Stimulated activated CD4-positive, alpha-beta T cell treated with anti-CD3 and anti-CD28 coated beads, Interleukin-12 subunit alpha, Interleukin-12 subunit beta, amount 100 ng/mL, for 48 hours (primary cell): ENCODE results near the gene OSBP.
"Not testable (repeated sequence)": the region's sequence is repeated elsewhere in the genome, so short reads cannot be mapped to it uniquely, and the experiment has no call there.

Source experiments
- DNase-seq, 3 donors: peaks; one replicate each; pipeline ENCODE4 v3.0.0-alpha.2; 2020; ENCODE audit warnings: low read depth in 2 of 3, low spot score in 1 of 3

The OSBP gene

DNA sequence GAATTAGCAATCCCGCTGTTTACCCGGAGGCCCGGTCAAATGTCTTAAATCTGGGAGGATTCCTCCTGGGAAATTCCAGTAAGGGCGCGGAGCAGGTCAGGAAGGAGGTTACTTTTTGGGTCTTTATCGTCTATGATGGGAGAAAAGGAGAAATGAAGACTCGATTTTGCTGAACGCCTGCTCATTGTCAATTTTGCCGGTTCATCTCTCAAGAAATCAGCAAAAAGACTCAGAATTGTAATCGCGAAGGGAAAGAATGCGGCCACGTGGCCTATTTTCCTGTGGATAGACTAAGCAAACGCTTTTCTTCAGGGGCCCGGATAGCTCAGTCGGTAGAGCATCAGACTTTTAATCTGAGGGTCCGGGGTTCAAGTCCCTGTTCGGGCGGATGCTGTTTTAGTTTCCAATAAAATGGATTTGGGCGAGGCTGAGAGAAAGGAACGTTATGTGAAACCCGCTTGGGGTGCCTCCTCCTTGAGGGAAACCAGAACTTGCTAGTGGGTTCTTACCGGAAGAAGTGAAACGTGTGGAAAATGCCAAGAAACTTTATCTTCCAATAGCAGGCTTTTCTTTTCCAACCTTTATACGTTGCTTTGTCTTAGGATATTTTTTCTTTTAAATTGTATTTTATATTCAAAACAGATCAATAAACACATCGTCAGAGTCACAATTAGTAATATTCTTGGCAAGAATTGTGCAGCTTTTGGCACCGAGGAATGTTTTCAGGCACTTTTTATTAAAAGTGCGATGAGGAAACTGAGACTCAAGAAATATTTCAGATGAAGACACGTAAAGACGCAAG lies 59.3 kb downstream of the OSBP start:
- DNase-seq, result peak; percentile 75 to 89 (median 81)

DNA sequence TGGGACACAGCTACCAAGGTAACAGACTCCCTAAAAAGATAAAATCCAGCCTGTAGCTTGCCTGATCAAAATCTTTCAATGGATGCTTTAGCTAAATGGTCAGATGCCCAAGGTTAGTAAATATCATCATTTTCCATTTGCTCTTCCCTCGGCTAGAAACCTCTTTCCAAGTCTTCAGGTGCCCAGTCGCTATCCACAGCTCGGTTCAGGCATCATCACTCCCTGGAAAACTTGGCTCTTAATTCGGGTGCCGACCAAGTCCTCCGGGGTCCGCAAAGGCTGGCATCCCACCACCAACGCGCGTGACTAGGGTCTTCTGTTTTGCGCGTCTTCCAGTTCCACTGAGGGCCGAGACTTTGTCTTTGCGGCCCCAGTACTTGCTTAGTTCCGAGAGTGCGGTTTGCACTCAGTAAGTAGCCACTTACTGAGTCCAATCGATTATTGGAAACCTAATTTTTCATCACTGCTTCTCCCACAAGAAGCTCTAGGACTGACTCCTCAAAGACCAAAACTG lies 59.9 kb downstream of the OSBP start:
- DNase-seq, result no peak

DNA sequence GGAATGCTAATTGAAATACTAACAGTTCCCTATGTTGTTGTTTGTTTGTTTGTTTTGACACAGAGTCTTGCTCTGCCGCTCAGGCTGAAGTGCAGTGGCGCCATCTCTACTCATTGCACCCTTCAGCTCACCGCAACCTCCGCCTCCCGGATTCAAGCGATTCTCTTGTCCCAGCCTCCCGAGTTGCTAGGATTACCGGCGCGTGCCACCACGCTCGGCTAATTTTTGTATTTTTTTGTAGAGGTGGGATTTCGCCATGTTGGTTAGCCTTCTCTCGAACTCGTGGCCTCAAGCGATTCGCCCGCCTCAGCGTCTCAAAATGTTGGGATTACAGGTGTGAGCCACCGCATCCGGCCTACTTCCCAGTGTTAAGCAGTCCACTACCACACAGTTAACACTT lies 62.3 kb downstream of the OSBP start:
- no peak for DNase-seq

DNA sequence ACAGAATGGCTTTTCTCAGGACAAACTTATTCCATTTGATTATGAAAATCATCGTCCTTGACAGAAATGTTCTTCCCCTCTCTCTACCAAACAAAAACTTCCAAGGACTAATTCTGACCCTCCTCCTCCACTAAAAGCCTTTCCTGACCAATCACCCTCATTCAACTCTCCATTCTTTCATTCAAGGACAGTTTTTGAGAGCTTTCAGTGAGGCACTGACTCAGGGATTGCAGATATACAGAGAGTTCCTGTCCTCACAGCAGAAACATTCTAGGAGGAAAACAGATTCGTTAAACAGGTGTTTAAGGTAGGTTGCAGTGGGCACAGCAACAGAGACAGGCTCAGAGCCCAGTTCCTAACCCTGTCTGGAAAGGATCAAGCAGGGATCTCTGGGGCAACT lies 62.7 kb downstream of the OSBP start:
- DNase-seq, result no peak

DNA sequence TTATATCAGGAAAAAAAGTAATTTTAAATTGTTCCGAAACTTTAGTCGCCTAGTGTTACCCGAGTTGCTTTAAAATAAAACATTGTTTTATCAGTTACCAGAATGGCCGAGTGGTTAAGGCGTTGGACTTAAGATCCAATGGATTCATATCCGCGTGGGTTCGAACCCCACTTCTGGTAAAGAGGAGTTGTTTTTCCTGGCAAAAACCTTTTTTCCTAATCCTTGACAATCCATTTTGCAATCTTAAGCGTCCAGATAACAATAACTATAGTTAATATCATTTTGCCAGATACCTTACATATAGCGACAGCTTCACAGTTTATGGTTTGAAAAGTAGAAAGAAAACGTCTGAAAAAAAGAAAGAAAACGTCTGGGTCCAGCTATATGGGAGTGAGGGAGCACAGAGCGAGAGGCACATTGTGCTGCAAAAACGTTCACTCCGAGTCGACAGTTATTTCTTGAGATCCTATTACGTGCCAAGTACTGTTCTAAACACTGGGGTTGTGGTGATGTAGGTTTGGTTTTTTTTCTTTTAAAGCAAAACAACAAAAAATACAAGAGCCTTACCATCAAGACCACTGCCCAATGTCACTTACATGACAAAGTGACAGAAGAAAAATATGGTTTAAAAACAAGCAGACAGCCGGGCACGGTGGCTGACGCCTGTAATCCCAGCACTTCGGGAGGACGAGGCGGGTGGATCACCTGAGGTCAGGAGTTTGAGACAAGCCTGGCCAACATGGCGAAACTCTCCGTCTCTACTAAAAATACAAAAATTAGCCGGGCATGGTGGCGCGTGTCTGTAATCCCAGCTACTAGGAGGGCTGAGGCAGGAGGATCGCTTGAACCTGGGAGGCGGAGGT lies 63.7 kb downstream of the OSBP start:
- peak in 1 of 3 donors; percentile 46 for DNase-seq

DNA sequence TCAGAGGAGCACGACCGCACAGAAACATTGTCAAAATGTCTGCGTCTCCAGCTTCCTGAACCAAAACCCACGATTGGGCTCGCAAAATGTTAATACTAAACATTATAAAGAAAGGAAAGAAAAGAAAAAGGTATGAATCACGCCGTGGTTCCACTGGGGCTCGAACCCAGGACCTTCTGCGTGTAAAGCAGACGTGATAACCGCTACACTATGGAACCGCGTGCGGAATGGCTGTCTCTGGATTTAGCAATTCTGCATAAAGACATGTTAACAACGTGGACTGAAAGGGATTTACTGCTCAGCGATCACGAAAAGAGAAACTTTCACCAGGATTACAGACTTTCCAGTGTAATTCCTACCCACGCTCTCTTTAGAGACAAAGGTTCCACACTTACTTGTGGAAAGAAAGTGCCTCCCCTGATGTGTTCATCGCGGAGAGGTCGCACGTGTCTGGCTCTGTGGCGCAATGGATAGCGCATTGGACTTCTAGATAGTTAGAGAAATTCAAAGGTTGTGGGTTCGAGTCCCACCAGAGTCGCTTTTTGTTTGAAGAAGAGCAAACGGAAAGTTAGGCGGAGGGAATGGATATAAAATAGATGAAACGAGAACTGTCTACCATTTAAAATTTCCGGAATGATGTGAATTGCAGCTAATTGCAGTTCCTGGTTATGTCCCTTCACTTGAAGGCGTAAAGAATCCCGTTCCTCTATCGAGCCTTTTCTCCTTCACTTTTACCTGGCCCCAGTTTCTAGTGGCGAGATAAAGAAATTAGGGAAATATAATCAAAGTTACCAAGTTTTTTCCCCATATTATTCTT lies 64.5 kb downstream of the OSBP start:
- peak; percentile 80 to 90 (median 81) for DNase-seq

DNA sequence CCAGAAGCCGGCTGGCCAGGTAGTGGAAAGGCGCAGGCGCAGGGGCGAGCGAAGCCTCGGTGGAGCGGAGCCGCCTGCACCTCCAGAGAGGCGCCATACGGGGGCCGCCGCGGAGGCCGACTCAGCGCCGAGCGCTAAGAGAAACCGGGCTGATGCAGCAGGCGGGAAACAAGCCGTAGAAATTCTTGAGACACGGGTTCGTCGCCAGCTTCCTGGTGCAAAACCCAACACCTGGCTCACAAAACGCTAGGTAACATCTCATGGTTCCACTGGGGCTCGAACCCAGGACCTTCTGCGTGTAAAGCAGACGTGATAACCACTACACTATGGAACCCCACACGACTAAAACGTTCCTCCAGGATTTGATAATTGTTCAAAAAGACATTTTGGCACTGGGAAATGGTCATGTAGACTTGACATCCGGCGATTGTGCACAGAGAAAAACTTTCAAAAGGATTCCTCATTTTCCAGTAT lies 65.2 kb downstream of the OSBP start:
- peak; percentile 86 to 95 (median 92) for DNase-seq

DNA sequence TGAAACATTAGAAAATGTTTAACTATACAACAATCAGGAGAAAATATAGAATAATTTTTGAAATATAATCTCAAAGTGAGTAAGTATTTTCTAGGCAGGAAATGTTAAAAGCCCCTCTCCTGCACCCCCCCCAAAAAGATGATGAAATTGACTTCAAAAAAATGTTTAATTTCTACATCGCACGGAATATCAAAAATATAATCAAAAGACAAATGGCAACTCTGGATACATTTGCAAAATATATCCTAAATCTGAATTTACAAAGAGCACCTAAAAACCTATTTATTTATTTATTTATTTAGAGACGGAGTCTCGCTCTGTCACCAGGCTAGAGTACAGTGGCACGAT lies 67.3 kb downstream of the OSBP start:
- no peak for DNase-seq

DNA sequence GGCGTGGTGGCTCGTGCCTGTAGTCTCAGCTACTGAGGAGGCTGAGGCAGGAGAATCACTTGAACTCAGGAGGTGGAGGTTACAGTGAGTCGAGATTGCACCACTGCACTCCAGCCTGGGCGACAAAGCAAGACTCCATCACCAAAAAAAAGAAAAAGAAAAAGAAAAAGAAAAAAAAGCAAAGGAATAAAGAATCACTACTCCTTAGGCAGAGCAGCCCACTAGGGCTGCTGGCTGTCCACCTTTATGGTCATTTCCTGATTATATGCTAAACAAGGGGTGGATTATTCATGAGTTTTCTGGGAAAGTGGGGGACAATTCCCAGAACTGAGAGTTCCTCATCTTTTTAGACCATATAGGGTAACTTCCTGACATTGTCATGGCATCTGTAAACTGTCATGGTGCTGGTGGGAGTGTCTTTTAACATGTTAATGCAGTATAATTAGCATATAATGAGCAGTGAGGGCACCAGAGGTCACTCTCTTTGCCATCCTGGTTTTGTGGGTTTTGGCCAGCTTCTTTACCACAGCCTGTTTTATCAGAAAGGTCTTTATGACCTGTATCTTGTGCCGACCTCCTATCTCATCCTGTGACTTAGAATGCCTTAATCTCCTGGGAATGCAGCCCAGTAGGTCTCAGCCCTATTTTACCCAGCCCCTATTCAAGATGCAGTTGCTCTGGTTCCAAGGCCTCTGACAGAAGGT lies 67.8 kb downstream of the OSBP start:
- not testable (repeated sequence) for DNase-seq

DNA sequence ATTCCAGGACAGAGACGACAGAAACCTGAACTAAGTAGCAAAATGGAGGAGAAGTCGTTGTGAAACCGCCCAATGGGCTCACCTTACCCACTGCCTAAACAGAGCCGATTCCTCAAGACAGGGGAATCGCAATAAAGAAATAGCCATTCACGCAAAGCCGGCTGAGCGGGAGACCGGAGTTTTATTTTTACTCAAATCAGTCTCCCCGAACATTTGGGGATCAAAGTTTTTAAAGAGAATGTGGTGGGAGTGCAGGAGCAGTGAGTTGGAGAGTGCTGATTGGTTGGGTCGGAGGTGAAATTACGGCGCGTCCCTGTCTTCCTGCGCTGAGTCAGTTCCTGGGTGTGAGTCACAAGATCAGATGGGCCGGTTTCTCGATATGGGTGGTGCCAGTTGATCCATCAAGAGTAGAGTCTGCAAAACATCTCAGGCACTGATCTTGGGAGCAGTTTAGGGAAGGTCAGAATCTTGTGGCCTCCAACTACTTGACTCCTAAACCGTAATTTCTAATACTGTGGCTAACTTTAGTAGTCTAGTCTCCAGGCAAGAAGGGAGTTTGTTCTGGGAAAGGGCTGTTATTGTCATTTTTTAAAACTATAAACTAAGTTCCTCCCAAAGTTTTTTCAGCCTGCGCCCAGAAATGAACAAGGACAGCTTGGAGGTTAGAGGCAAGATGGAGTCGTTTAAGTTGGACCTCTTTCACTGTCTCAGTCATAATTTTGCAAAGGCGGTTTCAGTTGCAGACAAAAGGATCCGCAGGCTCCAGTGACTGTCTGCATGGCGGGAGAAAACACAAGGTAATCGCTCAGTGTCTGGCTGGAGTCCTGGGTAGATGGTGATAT lies 70.2 kb downstream of the OSBP start:
- no peak for DNase-seq

DNA sequence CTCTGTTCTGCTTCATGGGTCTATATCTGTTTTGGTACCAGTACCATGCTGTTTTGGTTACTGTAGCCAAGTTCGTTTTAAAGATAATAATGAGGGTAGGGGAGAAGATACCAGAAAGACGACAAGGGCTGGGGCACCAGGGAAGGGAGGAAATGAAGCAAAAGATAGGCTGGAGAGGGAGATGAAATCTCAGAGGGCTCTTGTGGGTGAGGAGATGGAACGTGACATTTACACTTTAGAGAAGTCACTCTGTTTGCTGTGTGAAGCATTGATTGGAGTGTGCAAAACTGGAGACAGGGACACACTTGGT lies 70.8 kb downstream of the OSBP start:
- DNase-seq, result no peak

DNA sequence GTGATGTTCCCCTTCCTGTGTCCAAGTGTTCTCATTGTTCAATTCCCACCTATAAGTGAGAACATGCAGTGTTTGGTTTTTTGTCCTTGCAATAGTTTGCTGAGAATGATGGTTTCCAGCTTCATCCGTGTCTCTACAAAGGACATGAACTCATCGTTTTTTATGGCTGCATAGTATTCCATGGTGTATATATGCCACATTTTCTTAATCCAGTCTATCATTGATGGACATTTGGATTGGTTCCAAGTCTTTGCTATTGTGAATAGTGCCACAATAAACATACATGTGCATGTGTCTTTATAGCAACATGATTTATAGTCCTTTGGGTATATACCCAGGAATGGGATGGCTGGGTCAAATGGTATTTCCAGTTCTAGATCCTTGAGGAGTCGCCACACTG lies 71.9 kb downstream of the OSBP start:
- not testable (repeated sequence) for DNase-seq

DNA sequence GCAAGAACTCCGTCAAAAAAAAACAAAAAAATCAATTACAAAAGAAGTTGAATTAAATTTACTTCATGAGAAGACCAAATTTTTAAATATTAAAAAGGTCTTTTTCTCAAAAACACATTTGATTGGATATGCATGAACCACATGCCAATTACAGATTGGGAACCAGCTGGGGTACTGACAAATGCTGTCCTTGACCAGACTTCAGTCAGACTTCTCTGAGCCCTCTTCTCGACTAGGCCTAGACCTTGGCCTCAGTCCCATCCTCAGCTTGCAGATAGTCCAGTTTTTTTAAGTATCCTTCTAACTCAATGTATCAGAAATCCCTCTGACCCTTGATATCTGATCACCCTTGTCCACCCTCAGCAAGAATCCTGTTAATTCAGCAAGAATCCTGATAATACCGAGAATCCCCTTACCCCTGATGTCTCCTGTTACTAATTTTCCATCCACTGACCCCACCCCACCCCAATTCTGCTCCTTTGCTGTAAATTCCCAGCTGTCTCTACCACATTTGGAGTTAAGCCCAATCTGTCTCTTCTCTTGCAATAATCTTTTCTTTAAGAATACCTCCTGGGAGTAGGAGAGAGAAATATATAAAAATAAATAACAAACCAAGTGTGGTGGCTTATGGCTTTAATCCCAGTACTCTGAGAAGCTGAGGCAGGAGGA lies 73.3 kb downstream of the OSBP start:
- no peak for DNase-seq

DNA sequence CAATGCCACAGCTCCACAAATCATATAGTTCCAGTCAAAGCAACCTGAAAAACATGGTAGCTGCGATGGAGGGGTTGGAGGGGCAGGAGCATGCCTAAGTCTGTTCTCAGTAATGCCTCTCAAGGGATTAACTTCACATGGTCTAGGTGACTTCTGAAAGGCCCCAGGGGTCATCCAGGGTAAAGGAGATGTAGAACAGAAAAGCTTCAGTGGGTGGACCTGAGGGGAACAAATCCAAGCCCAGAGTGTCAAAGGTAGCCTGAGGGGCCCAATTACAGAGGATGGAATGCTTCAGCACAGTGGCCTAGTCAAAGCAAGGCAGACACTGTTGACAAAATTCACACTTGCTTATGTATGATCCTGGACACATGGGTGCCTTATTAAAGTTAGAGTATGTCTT lies 80.9 kb downstream of the OSBP start:
- DNase-seq, result no peak

DNA sequence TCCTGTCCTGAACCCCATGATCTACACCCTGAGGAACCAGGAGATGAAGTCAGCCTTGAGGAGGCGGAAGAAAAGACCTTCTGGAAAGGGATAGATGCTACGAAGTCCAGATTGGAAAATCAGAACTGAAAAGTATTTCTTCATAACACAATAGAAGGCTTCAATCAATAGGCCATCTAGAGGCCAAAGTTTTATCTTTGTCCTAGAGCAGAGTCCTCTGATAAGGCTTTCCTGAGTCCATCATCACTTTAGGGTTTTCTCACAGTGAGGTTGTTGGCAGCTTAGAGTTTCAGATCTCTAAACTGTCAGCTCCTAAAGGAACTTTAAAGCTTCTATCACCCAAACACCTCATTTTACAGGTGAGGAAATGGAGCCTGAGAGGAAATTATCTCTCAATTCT lies 83.0 kb downstream of the OSBP start:
- DNase-seq, result no peak

DNA sequence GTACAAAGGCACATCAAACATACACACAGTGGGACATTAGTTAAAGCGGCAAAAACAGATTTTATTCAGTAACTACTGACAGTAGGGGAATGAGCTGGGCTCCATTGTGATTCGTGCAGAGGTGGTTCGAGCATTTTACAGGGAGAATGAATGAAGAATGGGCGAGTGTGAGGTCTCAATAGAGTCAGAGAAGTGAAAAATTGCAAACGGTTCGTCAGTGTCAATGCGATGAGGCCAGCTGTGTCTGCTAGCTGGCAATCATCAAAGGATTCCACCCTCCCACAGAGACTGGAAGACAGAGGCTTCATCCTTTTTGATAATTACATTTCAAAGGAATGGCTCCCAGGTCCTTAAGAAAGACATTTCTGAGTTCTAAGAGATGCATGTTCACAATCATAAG lies 86.9 kb downstream of the OSBP start:
- DNase-seq, result no peak
